Colonic mucosa (tissue), 4 donors: ENCODE measurements around the gene MPG. TPM values are rescaled to one million over a fixed set of nuclear protein-coding genes. Genes with fewer than 3 reads are reported as not detected.
"Not testable (repeated sequence)": the region's sequence is repeated elsewhere in the genome, so short reads cannot be mapped to it uniquely, and the experiment has no call there.

Source experiments
- DNase-seq: peaks from one replicate; pipeline ENCODE4 v3.0.0-alpha.2; 2020
- H3K27ac ChIP-seq: fragments of 200-600 bp; one replicate; pipeline ENCODE4 v1.8.0; 2021
- H3K27me3 ChIP-seq: fragments of 200-600 bp; one replicate; pipeline ENCODE4 v1.8.0; 2021
- H3K36me3 ChIP-seq: fragments of 200-600 bp; one replicate; pipeline ENCODE4 v1.8.0; 2021
- H3K4me1 ChIP-seq: fragments of 200-600 bp; one replicate; pipeline ENCODE4 v1.8.0; 2021; ENCODE audit warnings: mild to moderate bottlenecking
- H3K4me3 ChIP-seq: fragments of 200-600 bp; one replicate; pipeline ENCODE4 v1.8.0; 2021
- H3K9ac ChIP-seq, 2 donors: one replicate each; pipeline ENCODE4 v1.7.0; 2013; ENCODE audit warnings: control low read depth in 2 of 2, low read depth in 2 of 2, low read length in 2 of 2
- H3K9me3 ChIP-seq: fragments of 200-600 bp; one replicate; pipeline ENCODE4 v1.8.0; 2021
- intact Hi-C: fragments of 100-400 bp; cut with DNase I; formaldehyde crosslinking; loops from one replicate; pipeline ENCODE4 v1.14.1; 2022
- total RNA-seq, 2 donors: library from RNA; stranded (reverse); fragmentation: NEBNext Ultra II Directional in 1 of 2; extraction: Animal tissue kit (Norgen Biotek cat#: 25700) in 1 of 2; gene quantifications; one replicate each; pipeline ENCODE4 v1.2.1, GENCODE V29; 2021
- TF ChIP-seq, protein P1 (sequence below): fragments of 200-600 bp; IDR thresholded peaks from one replicate; pipeline ENCODE4 v1.8.0; 2022; ENCODE audit warnings: antibody characterized with exemption, mild to moderate bottlenecking
- donor health status: healthy.
- donor health status: DM: no; HTN: no; CAD: no.
- donor health status: DM: no; HTN: no; CAD: no.

MPG gene
- total RNA-seq, 2 donors from 2014 or later: 39.3 to 42.1 TPM

DNA sequence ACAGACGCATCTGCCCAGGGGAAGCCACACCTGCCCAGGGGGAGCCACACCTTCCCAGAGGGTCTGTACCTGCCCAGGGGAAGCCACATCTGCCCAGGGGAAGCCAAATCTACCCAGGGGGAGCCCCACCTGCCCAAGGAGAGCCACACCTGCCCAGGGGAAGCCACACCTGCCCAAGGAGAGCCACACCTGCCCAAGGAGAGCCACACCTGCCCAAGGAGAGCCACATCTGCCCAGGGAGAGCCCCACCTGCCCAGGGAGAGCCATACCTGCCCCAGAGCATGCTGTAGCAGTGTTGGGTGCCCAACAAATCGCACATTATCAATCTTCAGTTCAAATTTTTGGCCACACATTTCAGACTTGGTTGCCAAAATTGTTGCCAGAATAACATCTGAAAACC is 40.8 kb downstream of the MPG start:
- H3K9ac ChIP-seq: no peak overlapping the region
- TF ChIP-seq, protein P1, sequence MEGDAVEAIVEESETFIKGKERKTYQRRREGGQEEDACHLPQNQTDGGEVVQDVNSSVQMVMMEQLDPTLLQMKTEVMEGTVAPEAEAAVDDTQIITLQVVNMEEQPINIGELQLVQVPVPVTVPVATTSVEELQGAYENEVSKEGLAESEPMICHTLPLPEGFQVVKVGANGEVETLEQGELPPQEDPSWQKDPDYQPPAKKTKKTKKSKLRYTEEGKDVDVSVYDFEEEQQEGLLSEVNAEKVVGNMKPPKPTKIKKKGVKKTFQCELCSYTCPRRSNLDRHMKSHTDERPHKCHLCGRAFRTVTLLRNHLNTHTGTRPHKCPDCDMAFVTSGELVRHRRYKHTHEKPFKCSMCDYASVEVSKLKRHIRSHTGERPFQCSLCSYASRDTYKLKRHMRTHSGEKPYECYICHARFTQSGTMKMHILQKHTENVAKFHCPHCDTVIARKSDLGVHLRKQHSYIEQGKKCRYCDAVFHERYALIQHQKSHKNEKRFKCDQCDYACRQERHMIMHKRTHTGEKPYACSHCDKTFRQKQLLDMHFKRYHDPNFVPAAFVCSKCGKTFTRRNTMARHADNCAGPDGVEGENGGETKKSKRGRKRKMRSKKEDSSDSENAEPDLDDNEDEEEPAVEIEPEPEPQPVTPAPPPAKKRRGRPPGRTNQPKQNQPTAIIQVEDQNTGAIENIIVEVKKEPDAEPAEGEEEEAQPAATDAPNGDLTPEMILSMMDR: no peak
- DNase-seq: no peak
- no peaks in the 10 kb centered on the region for H3K36me3 ChIP-seq
- H3K4me3 ChIP-seq: no peak overlapping the region
- no peaks in the 10 kb centered on the region for H3K27me3 ChIP-seq
- H3K9me3 ChIP-seq: no peaks in the 10 kb centered on the region
- H3K4me1 ChIP-seq: no peaks in the 10 kb centered on the region
- intact Hi-C loops: no loop called here
- no peak overlapping the region for H3K27ac ChIP-seq

DNA sequence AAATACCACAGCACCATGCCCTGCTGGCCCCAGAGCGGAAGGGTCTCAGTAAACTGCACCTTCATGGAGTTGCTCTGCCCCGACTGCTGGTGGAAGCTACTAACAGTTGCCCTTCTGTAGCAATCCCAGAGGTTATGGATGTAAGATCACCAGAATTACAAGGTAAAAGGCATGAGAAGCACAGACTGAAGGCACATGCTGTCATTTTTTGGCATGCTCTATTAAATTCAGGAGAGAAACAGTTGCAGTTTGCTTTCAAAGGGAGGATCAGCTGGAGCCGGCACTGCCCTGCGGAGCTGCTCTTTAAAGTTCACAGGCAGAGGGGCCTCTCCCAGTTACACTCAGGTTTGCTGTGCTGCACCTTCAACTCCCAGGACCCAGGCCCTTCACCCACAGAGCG is 41.3 kb downstream of the MPG start:
- TF ChIP-seq, protein P1: no peak
- H3K4me1 ChIP-seq: no peaks in the 10 kb centered on the region
- no peak overlapping the region for H3K27ac ChIP-seq
- no peak overlapping the region for H3K9ac ChIP-seq
- intact Hi-C loops: no loop called here
- DNase-seq: no peak
- no peaks in the 10 kb centered on the region for H3K36me3 ChIP-seq
- H3K9me3 ChIP-seq: no peaks in the 10 kb centered on the region
- H3K4me3 ChIP-seq: no peak overlapping the region
- no peaks in the 10 kb centered on the region for H3K27me3 ChIP-seq

DNA sequence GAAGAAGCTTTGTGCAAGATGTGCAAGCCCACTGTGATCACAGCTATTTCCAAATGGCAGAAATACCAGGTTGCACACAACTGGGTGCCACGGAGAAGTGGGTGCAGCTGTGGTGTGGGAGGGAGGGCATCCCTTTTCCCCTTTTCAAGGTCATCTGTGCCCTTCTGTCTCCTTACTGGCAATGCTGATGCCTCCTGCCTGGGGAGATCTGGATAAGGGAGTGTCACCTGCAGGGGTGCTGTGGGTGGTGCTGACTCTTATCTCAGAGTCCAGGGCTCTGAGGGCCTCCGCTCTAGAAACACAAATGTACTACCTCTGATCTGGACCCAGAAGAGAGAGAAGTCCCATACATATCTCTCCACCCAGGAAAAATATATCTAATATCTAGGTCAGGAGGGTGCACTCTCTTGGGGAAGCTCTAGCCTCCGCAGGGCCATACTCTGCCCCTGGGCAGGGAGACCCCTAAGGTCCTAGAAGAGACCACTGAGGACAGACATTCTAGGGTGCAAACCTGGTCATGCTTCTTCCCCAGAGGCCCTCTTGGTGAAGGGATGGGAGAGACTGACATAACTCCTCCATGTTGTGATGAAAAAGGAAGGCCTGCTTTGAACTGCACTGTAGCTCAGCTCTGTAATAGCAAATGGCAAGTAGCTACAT is 41.9 kb downstream of the MPG start:
- Histone ChIP-seq H3K4me3 (no peak overlapping the region), H3K9me3 (no peaks in the 10 kb centered on the region), H3K9ac (no peak overlapping the region), H3K36me3 (no peaks in the 10 kb centered on the region), H3K27ac (no peak overlapping the region), H3K27me3 (no peaks in the 10 kb centered on the region), H3K4me1 (no peaks in the 10 kb centered on the region)
- TF ChIP-seq, protein P1: no peak
- intact Hi-C loops: no loop called here
- no peak for DNase-seq

DNA sequence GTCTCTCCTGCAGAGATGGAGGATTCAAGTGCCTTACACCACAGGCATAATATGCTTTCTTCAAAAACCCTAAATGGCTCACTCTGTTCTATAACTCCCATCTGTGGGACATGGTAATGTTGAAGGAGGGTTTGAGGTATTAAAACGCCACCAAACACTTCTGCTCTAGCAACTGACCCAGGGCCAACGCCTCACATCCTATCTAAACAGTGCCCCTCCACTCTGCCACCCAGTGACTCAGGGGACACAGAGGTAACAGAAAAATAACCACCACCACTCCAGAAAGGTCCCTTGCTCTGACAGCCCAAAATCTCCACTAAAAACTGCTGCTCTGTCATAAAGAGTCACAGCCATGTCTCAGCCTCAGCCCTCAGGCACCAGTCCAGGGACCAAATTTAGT is 42.7 kb downstream of the MPG start:
- intact Hi-C loops: no loop called here
- no peak for DNase-seq
- no peaks in the 10 kb centered on the region for H3K27me3 ChIP-seq
- H3K27ac ChIP-seq: no peak overlapping the region
- no peak overlapping the region for H3K9ac ChIP-seq
- no peak overlapping the region for H3K4me3 ChIP-seq
- H3K4me1 ChIP-seq: no peaks in the 10 kb centered on the region
- TF ChIP-seq, protein P1: no peak
- no peaks in the 10 kb centered on the region for H3K9me3 ChIP-seq
- no peaks in the 10 kb centered on the region for H3K36me3 ChIP-seq

DNA sequence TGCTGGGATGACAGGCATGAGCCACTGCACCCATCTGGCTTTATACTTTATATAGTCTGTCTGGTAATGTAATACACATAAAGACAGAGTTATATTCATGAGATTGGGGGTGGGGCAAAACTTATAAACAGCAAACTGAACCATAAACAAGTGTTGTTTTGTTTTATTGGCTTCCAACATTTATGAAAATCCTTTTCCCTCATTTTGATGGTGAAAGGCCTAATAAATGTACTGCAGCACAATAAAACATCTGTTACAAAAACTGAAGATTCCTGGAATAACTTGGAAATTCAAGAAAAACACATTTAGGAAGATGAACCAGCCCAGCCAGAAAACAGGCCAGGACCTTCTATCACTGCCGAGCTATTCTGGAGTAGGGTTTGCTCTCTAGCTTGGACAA is 44.3 kb downstream of the MPG start:
- intact Hi-C loops: no loop called here
- Histone ChIP-seq H3K9ac (no peak overlapping the region), H3K4me1 (no peaks in the 10 kb centered on the region), H3K27ac (no peak overlapping the region), H3K4me3 (no peak overlapping the region), H3K36me3 (no peaks in the 10 kb centered on the region), H3K9me3 (no peaks in the 10 kb centered on the region), H3K27me3 (no peaks in the 10 kb centered on the region)
- no peak for DNase-seq
- TF ChIP-seq, protein P1: no peak

DNA sequence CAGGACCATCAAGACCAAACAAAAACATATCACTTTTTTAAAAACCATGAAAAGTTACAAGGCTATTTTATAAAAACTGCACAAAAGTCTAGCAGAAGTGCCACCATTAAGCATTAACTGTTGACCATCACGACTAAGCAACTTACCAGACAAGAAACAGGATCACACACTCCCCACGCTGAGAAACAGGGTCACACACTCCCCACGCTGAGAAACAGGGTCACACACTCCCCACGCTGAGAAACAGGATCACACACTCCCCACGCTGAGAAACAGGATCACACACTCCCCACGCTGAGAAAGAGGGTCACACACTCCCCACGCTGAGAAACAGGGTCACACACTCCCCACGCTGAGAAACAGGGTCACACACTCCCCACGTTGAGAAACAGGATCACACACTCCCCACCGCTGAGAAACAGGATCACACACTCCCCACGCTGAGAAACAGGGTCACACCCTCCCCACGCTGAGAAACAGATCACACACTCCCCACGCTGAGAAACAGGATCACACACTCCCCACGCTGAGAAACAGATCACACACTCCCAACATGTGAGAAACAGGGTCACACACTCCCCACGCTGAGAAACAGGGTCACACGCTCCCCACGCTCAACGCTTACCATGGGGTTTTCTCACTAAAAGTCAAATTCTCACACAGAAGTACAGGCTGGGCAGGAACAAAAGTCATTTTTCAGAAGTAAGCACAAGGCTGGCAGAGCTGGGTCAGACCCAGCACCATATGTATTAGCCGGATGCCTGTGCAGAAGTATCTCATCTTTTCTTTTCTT is 45.7 kb downstream of the MPG start:
- H3K9ac ChIP-seq, H3K27ac ChIP-seq, H3K4me1 ChIP-seq, DNase-seq, H3K27me3 ChIP-seq, intact Hi-C loops, H3K4me3 ChIP-seq, H3K36me3 ChIP-seq, H3K9me3 ChIP-seq: not testable (repeated sequence)
